ENCODE results near the gene DLG2.

- TF ChIP-seq CTCF (IDR thresholded peaks at IDR 0.05; ENCODE audit: extremely low read depth in 1 of 2, insufficient read depth in 1 of 2, low read depth in 1 of 2, low read length in 2 of 2) = no peak
- no peak for TF ChIP-seq MYC (IDR thresholded peaks at IDR 0.05; ENCODE audit: low read depth, low read length)
Observed at GRCh38 chr11:84857746-84858145, 769.4 kb downstream of the DLG2 start.
